Naive thymus-derived CD8-positive, alpha-beta T cell (primary cell): ENCODE measurements around the gene BIRC6. TPM values are rescaled to one million over a fixed set of nuclear protein-coding genes. Genes with fewer than 3 reads are reported as not detected.
"Not testable (repeated sequence)": the region's sequence is repeated elsewhere in the genome, so short reads cannot be mapped to it uniquely, and the experiment has no call there.

ENCODE experiments used
- ATAC-seq, 2 donors: fragments of 150-1000 bp; cut with Tn5 transposase in 1 of 2; sonication (Bioruptor Pico), chemical (Tn5 transposase) in 1 of 2; 1 replicate in 1 of 2; 2 replicates in 1 of 2; pipeline ENCODE4 v1.10.0; 2021; ENCODE audit warnings: mild to moderate bottlenecking in 2 of 2, moderate library complexity in 2 of 2
- POLR2A ChIA-PET: fragments of 350-600 bp; sonication (Branson Sonifier 250); formaldehyde crosslinking; loops from one replicate; lab custom pipeline; 2021; ENCODE audit warnings: antibody characterized with exemption; lab: Charles Lee
- DNase-seq, 10 donors: peaks; one replicate each; pipeline versions ENCODE4 v3.0.0 to v3.0.0-alpha.2; 2020 to 2022
- H3K27ac Mint-ChIP-seq, 10 donors: one replicate each; pipeline ENCODE4 v1.8.0; 2020 to 2022; ENCODE audit warnings: mild to moderate bottlenecking in 10 of 10, mixed read lengths in 10 of 10, moderate library complexity in 4 of 10, inconsistent platforms in 1 of 10
- H3K27me3 Mint-ChIP-seq, 5 donors: one replicate each; pipeline ENCODE4 v1.8.0; 2021 to 2022; ENCODE audit warnings: mixed read lengths in 5 of 5
- H3K36me3 Mint-ChIP-seq, 3 donors: one replicate each; pipeline ENCODE4 v1.8.0; 2020 to 2022; ENCODE audit warnings: mixed read lengths in 3 of 3, mild to moderate bottlenecking in 2 of 3, inconsistent platforms in 1 of 3
- H3K4me1 Mint-ChIP-seq, 4 donors: one replicate each; pipeline ENCODE4 v1.8.0; 2021 to 2022; ENCODE audit warnings: mixed read lengths in 4 of 4
- H3K4me3 Mint-ChIP-seq, 10 donors: one replicate each; pipeline ENCODE4 v1.8.0; 2020 to 2022; ENCODE audit warnings: mild to moderate bottlenecking in 10 of 10, mixed read lengths in 10 of 10, moderate library complexity in 6 of 10, inconsistent platforms in 1 of 10
- H3K9me3 Mint-ChIP-seq, 9 donors: one replicate each; pipeline ENCODE4 v1.8.0; 2020 to 2022; ENCODE audit warnings: mixed read lengths in 9 of 9, mild to moderate bottlenecking in 3 of 9, inconsistent platforms in 1 of 9, moderate library complexity in 1 of 9
- polyA plus RNA-seq, 3 donors: library from polyadenylated mRNA; unstranded; fragments of 300-500 nt; fragmentation: Illumina TruSeq; gene quantifications; one replicate each; pipeline ENCODE4 v1.2.3, GENCODE V29; 2021
- total RNA-seq, 8 experiments: library from RNA in 2 of 8; stranded (reverse) in 2 of 8; gene quantifications; one replicate each; pipeline ENCODE4 v1.2.3 and lab custom pipeline; 2021 to 2026

Gene BIRC6
- total and polyA plus RNA-seq, 5 experiments from 2014 or later, result 17.9 to 137 (median 28.1) TPM

DNA sequence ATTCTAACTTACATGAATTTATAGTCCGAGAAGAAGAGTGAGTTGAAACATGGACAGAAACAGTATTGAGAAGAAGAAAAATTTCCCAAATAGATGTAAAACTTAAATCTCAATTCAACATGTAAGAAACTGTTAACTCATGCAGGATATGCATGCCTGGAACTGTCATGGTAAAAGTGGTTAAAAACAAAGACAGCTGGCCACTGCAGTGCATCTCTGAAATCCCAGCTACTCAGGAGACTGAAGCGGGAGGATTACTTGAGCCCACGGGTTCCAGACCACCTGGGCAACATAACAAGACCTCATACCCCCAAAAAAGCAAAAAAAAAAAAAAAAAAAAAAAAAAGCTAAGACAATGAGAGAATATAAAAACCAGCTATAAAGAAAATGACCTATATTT, 178.0 kb downstream of the BIRC6 start:
- POLR2A ChIA-PET, result no interaction called here
- Mint-ChIP-seq H3K27ac (peak overlapping the region in 1 of 10 donors; percentile 63), H3K36me3 (peaks cover 11 to 78% (median 30%) of the 10 kb centered on the region in 3 donors), H3K4me1 (peaks cover 0 to 9% (median 4%) of the 10 kb centered on the region in 4 donors), H3K9me3 (no peaks in the 10 kb centered on the region), H3K27me3 (no peaks in the 10 kb centered on the region), H3K4me3 (no peak overlapping the region)
- ATAC-seq (no peak), DNase-seq (no peak)

- Mint-ChIP-seq H3K36me3 (peaks cover under 1 to 53% (median 21%) of the 10 kb centered on the region in 3 donors), H3K4me3 (no peak overlapping the region), H3K27ac (peak overlapping the region in 3 of 10 donors; percentile 11 to 19 (median 18)), H3K9me3 (no peaks in the 10 kb centered on the region), H3K4me1 (peaks cover 3 to 8% (median 5%) of the 10 kb centered on the region in 4 donors), H3K27me3 (no peaks in the 10 kb centered on the region)
- POLR2A ChIA-PET, result no interaction called here
- ATAC-seq (no peak), DNase-seq (no peak)
Observed at GRCh38 chr2:32538735-32539134, 181.9 kb downstream of the BIRC6 start.

DNA sequence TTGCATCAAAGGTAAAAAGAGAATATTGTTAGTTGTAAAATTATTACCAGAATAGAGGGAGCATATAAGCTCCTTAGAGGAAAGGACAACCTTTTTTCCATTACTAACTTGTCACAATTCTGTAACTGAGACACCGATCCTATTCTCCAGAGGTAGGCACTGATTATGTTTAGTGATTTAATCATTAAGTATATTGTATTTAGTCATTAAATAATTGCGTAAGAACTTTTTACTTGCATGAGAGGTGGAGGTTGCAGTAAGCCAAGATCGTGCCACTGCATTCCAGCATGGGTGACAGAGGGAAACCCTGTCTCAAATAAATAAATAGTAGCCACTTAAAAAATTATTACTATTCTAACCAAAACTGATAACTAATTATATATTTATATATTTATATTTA, 195.7 kb downstream of the BIRC6 start:
- peak overlapping the region in 1 of 10 donors; percentile 23 for H3K27ac Mint-ChIP-seq
- H3K4me1 Mint-ChIP-seq, H3K4me3 Mint-ChIP-seq, ATAC-seq, DNase-seq, H3K27me3 Mint-ChIP-seq, POLR2A ChIA-PET, H3K9me3 Mint-ChIP-seq: not testable (repeated sequence)
- peaks cover 0 to 53% (median 0%) of the 10 kb centered on the region in 3 donors for H3K36me3 Mint-ChIP-seq

GRCh38 chr2:32553829-32554432, 197.1 kb downstream of the BIRC6 start:
- POLR2A ChIA-PET, result no interaction called here
- H3K4me1 Mint-ChIP-seq, result no peaks in the 10 kb centered on the region
- no peak overlapping the region for H3K27ac Mint-ChIP-seq
- no peaks in the 10 kb centered on the region for H3K27me3 Mint-ChIP-seq
- peaks cover 0 to 44% (median 0%) of the 10 kb centered on the region in 3 donors for H3K36me3 Mint-ChIP-seq
- H3K9me3 Mint-ChIP-seq, result no peaks in the 10 kb centered on the region
- ATAC-seq, result peak; percentile 53 to 66
- DNase-seq, result peak in 3 of 10 donors; percentile 22 to 26 (median 24)
- no peak overlapping the region for H3K4me3 Mint-ChIP-seq

- H3K27ac Mint-ChIP-seq, result no peak overlapping the region
- H3K4me3 Mint-ChIP-seq, result no peak overlapping the region
- H3K36me3 Mint-ChIP-seq, result peaks cover 0 to 46% (median 16%) of the 10 kb centered on the region in 3 donors
- POLR2A ChIA-PET, result interaction anchor here (0.6 kb wide), 1 partner anchor 516 kb away, joined by 7 read pairs; no protein-coding TSS in a partner anchor
- H3K9me3 Mint-ChIP-seq, result no peaks in the 10 kb centered on the region
- DNase-seq (no peak), ATAC-seq (no peak)
- no peaks in the 10 kb centered on the region for H3K4me1 Mint-ChIP-seq
- H3K27me3 Mint-ChIP-seq, result no peaks in the 10 kb centered on the region
Observed at GRCh38 chr2:32558492-32558891, 201.7 kb downstream of the BIRC6 start.

- DNase-seq (no peak), ATAC-seq (no peak)
- Mint-ChIP-seq H3K4me3 (no peak overlapping the region), H3K4me1 (peaks cover 0 to 3% (median 1%) of the 10 kb centered on the region in 4 donors), H3K9me3 (peaks cover 0 to 3% (median 0%) of the 10 kb centered on the region in 9 donors), H3K27ac (peak overlapping the region in 2 of 10 donors; percentile 2 to 22), H3K27me3 (no peaks in the 10 kb centered on the region), H3K36me3 (peaks cover 4 to 49% (median 22%) of the 10 kb centered on the region in 3 donors)
- POLR2A ChIA-PET, result no interaction called here
Observed at GRCh38 chr2:32559136-32559535, 202.3 kb downstream of the BIRC6 start.

- ATAC-seq (no peak), DNase-seq (no peak)
- POLR2A ChIA-PET, result no interaction called here
- Mint-ChIP-seq H3K9me3 (peaks cover 0 to 24% (median 5%) of the 10 kb centered on the region in 9 donors), H3K4me1 (peaks cover 0 to 6% (median 2%) of the 10 kb centered on the region in 4 donors), H3K27ac (peak overlapping the region in 1 of 10 donors; percentile 35), H3K36me3 (peaks cover 21 to 62% (median 53%) of the 10 kb centered on the region in 3 donors), H3K4me3 (no peak overlapping the region), H3K27me3 (no peaks in the 10 kb centered on the region)
Observed at GRCh38 chr2:32562906-32563305, 206.1 kb downstream of the BIRC6 start.

GRCh38 chr2:32564417-32565035, 207.7 kb downstream of the BIRC6 start:
- peaks cover 0 to 24% (median 5%) of the 10 kb centered on the region in 9 donors for H3K9me3 Mint-ChIP-seq
- ATAC-seq, result no peak
- DNase-seq, result no peak
- no peak overlapping the region for H3K4me3 Mint-ChIP-seq
- H3K36me3 Mint-ChIP-seq, result peaks cover 21 to 66% (median 53%) of the 10 kb centered on the region in 3 donors
- POLR2A ChIA-PET, result no interaction called here
- H3K27ac Mint-ChIP-seq, result peak overlapping the region in 2 of 10 donors; percentile 3 to 14
- peaks cover 0 to 9% (median 3%) of the 10 kb centered on the region in 4 donors for H3K4me1 Mint-ChIP-seq
- H3K27me3 Mint-ChIP-seq, result no peaks in the 10 kb centered on the region

- ATAC-seq, result no peak
- Mint-ChIP-seq H3K4me3 (no peak overlapping the region), H3K36me3 (peaks cover 21 to 61% (median 48%) of the 10 kb centered on the region in 3 donors), H3K4me1 (peaks cover 3 to 11% (median 6%) of the 10 kb centered on the region in 4 donors), H3K27me3 (no peaks in the 10 kb centered on the region), H3K9me3 (peaks cover 0 to 24% (median 5%) of the 10 kb centered on the region in 9 donors), H3K27ac (no peak overlapping the region)
- DNase-seq, result no peak
- POLR2A ChIA-PET, result no interaction called here
Observed at GRCh38 chr2:32565902-32566301, 209.1 kb downstream of the BIRC6 start.

DNA sequence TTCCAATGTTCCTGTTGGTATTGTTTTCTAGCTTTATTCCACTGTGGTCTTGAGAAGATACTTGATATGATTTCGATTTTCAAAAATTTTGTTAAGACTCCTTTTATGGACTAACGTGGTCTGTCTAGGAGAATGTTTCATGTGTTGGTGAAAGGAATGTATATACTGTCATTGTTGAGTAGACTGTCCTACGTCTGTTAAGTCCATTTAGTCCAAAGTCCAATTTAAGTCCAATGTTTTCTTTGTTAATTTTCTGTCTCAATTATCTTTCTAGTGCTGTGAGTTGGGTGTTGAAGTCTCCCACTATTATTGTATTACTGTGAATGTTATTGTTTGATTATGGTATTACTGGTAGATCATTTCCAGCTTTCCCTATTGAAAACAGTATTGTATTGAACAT, 215.2 kb downstream of the BIRC6 start:
- ATAC-seq (no peak), DNase-seq (no peak)
- Mint-ChIP-seq H3K27ac (peak overlapping the region in 7 of 10 donors; percentile 3 to 74 (median 41)), H3K4me1 (peaks cover 21 to 34% (median 30%) of the 10 kb centered on the region in 4 donors), H3K9me3 (no peaks in the 10 kb centered on the region), H3K36me3 (peaks cover 4 to 59% (median 23%) of the 10 kb centered on the region in 3 donors), H3K4me3 (peak overlapping the region in 4 of 10 donors; percentile 0 to 12 (median 4)), H3K27me3 (no peaks in the 10 kb centered on the region)
- POLR2A ChIA-PET, result no interaction called here

- Mint-ChIP-seq H3K9me3 (no peaks in the 10 kb centered on the region), H3K4me3 (peak overlapping the region in 8 of 10 donors; percentile 1 to 68 (median 38)), H3K27me3 (no peaks in the 10 kb centered on the region), H3K27ac (peak overlapping the region in 8 of 10 donors; percentile 7 to 71 (median 48)), H3K36me3 (peaks cover 4 to 56% (median 17%) of the 10 kb centered on the region in 3 donors), H3K4me1 (peaks cover 21 to 34% (median 30%) of the 10 kb centered on the region in 4 donors)
- POLR2A ChIA-PET, result no interaction called here
- DNase-seq (peak in 2 of 10 donors; percentile 7 to 20), ATAC-seq (peak in 1 of 2 donors; percentile 78)
Observed at GRCh38 chr2:32572737-32573136, 215.9 kb downstream of the BIRC6 start.

DNA sequence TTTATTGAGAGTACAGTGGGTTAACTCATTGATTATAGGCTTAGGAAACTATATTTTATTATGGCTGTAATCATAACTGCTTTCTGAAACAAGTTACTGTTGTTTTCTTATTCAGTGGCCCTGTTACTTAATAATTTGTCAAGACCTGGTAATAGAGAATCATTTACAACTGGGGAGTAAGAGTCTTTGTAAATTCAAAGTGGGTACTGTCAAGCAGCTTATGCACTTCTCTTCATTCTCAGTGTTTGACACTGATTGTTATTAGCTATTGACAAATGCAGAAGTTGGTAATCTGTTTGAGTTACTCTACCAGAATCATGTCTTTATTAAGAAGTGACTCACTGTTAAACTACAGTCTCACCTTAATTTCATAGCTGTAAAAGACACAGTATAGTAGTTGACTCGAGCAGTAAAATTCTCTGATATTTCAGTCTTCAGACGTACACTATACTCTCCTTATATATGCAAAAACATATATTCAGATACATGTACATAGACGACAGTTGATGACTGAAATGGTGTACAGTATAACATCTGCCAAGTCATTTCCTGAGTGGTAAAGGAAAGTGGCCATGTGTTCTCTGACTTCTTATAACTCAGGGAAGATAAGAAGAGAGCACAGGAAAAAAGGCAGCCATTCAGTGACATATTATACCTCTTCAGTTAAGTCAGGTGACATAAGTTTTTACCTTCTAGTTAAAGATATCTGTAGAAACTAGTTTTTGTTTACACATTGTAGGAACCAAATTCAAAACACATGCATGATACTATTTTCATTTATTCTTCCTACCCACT, 235.0 kb downstream of the BIRC6 start:
- Mint-ChIP-seq H3K9me3 (no peaks in the 10 kb centered on the region), H3K4me3 (peak overlapping the region in 4 of 10 donors; percentile 7 to 27 (median 17)), H3K27ac (peak overlapping the region in 8 of 10 donors; percentile 7 to 89 (median 63)), H3K4me1 (peaks cover 6 to 31% (median 24%) of the 10 kb centered on the region in 4 donors), H3K27me3 (no peaks in the 10 kb centered on the region), H3K36me3 (peaks cover 0 to 36% (median 4%) of the 10 kb centered on the region in 3 donors)
- ATAC-seq (peak; percentile 65 to 93), DNase-seq (peak in 3 of 10 donors; percentile 7 to 30 (median 29))
- POLR2A ChIA-PET, result interaction anchor here (0.7 kb wide), 1 partner anchor 84 kb away, joined by 3 read pairs; no protein-coding TSS in a partner anchor
